GM18867 (cell line): Measurements from ENCODE around the gene TXNDC2.
"Not testable (repeated sequence)": the region's sequence is repeated elsewhere in the genome, so short reads cannot be mapped to it uniquely, and the experiment has no call there.

ENCODE experiments used
- ATAC-seq: cut with Tn5 transposase; IDR thresholded peaks from one replicate; pipeline ENCODE4 v1.9.1; 2021; ENCODE audit warnings: mild to moderate bottlenecking, moderate library complexity; ENCODE audit not compliant: unreplicated experiment

Gene TXNDC2

DNA sequence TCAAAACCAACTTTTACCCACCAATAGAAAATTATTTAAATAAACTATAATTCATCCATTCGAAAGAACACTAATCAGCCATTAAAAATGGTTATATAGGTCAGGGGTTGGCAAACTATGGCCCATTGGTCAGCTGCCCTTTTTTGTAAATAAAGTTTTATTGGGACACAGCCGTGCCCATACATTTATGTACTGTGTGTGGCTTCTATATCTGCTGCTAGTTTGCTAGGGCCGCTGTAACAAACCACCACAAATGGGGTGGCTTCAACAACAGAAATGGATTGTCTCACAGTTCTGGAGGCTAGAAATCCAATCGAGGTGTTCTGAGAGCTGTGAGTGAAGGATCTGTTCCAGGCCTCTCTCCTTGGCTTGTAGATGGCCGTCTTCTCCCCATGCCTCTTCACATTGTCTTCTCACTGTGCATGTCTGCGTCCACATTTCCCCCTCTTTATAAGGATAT is 7.0 kb upstream of the TXNDC2 start:
- no peak for ATAC-seq

DNA sequence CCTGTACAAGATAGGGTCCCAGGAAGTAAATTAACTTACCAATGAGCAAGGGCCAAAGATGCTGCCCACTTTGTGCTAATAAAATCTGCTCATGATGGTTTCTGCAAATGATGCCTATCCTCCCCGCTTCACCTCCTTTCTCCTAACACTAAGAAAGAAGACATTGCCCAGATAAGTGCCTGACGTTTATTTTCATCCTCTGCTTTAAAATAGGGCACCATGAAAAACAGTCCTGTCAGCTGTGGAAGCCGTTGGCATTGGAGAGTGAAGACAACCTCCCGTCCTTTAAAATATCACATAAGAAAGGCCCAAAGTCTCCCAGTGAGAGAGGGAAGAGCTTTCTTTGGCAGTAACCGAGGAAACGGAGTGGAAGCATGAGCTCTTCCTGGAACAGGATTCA is 1.7 kb upstream of the TXNDC2 start:
- no peak for ATAC-seq

DNA sequence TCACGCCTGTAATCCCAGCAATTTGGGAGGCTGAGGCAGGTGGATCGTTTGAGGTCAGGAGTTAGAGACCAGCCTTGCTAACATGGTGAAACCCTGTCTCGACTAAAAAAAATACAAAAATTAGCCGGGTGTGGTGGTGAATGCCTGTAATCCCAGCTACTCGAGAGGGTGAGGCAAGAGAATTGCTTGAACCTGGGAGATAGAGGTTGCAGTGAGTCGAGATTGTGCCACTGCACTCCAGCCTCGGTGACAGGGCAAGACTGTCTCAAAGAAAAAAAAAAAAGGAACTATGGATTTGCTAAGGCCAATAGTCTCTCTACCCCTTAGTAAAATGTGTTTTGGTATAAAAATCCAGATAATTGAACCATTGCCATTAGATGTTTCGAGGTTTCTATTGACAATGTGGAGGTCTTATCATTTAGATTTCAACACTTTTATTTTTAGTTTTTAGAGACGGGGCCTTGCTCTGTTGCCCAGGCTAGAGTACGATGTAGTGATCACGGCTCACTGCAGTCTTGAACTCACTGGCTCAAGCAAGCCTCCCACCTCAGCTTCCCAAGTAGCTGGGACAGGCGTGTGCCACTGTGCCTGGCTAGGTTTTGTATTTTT is 1.1 kb upstream of the TXNDC2 start:
- no peak for ATAC-seq

DNA sequence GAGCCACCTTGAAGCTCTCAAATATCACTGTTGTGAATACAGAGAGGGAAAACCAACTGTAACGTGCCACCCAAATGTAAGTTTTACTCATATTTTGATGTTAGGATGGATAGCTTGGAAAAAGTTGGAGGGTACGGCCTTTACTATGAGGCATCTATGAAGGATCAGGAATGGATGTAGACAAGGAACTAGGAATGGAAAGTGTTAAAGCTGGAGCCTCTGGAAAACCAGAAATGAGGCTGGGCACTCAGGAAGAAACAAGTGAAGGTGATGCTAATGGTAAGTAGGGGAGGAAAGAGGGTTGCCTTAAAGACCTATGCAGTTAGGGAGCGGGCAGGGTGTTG is 204 bp downstream of the TXNDC2 start:
- no peak for ATAC-seq

DNA sequence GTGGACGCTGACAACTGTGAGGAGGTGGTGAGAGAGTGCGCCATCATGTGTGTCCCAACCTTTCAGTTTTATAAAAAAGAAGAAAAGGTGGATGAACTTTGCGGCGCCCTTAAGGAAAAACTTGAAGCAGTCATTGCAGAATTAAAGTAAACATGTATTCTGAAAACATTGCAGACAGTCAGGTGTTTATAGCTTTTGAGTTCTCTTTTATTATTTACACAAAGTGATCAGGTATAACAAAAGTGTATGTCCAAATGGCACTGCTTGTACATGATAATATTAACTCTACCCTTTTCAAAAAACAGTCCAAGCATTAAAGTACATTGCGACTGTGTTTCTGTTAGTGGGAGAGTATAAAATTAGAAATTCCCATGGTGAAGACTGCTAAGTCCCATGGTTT is 2.2 kb downstream of the TXNDC2 start:
- no peak for ATAC-seq

DNA sequence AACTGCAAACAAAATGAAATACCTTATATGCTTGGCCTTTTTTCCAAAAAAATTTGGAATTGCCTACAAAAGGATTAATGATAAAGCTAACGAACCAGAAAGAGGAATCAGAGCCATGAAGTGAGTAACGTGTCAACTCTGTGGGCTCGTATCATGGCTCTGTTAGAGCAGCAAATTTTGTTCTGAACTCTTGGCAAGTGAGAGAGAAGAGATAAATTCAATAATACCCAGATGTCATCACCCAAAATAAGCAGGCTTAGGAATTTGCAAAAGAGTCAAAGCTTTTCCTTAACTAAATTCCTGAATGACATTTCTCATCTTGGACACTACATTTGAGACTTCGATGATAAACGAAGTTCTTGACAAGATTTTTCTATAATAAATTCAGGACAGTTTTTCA is 4.4 kb downstream of the TXNDC2 start:
- ATAC-seq: no peak

DNA sequence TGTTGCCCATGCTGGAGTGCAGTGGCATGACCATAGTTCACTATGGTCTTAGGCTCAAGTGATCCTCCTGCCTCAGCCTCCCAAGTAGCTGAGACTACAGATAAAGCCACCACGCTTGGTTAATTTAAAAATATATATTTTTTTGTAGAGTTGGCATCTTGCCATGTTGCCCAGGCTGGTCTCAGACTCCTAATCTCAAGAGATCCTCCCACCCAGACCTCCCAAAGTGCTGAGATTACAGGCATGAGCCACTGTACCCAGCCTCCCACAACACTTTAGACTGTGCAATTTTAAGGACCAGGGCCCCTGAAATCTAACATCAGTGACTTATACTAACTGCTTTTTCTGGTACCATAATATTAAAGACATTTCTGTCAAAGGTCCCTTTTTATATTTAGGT is 5.2 kb downstream of the TXNDC2 start:
- ATAC-seq: no peak

DNA sequence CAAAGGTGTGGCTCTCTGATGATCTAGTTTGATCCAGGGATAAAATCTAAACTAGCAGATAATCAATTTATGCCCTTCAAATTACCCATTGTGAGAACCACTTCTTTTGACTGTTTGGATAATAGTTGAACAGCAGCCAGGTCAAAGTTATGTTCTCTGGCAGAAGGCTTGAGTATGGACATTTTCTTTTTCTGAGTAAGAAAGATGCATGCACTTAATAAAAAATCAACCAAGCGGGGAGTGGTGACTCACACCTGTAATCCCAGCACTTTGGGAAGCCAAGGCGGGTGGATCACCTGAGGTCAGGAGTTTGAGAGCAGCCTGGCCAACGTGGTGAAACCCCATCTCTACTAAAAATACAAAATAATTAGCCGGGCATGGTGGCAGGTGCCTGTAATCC is 5.7 kb downstream of the TXNDC2 start:
- ATAC-seq: not testable (repeated sequence)

DNA sequence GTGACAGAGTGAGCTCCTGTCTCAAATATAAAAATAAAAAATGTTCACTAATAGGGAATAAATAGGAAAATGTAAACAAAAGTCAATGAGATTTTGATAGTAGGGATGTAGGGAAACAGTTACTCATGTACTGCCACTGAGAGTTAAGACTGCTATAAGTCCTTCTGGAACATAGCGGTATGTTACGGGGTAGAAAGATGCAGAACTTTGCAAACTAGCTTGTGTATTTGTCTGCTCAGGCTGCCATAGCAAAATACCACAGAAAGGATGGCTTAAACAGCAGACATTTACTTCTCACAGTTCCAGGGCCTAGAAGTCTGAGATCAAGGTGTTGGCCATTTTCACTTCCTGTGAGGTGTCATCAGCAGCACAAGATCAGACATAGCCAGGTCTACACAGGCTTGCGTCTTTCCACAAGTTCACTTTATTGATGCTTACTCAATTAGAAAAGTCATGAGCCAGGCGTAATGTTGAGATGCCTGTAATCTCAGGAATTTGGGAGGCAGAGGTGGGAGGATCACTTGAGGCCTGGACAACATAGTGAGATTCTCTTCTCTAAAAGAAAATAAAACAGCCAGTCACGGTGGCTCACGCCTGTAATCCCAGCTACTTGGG is 8.8 kb downstream of the TXNDC2 start:
- no peak for ATAC-seq

DNA sequence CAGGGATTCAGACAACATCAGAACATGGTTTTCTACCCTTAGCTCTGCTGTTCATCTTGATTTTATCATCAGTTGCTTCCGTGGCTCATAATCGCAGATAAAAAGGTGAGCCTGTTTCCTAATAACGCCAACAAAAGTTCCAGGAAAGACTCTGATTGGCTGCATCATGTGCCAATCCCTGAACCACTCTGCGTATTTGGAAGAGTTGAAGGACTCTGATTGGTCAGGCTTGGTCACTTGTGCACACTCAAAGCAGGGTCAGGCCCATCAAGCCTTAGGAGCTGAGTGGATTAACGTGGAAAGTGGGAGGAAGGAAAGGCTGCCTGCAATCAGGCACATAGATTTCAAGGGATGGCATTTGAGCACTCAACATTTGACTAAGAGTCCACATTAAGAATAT is 11.4 kb downstream of the TXNDC2 start:
- ATAC-seq: no peak

DNA sequence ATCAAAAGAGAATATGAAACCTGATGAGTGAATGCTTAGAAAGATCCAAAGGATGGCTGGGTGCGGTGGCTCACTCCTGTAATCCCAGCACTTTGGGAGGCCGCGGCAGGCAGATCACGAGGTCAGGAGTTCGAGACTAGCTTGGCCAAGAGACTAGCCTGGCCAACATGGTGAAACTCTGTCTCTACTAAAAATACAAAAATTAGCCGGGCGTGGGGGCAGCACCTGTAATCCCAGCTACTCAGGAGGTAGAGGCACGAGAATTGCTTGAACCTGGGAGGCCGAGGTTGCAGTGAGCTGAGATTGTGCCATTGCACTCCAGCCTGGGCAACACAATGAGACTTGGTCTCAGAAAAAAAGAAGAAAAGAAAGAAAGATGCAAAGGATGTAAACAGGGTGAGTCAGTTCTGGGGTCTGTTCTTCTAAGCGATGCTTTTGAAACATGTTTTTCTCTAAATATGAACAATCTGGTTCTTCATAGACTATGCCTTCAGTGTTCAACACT is 12.1 kb downstream of the TXNDC2 start:
- not testable (repeated sequence) for ATAC-seq

DNA sequence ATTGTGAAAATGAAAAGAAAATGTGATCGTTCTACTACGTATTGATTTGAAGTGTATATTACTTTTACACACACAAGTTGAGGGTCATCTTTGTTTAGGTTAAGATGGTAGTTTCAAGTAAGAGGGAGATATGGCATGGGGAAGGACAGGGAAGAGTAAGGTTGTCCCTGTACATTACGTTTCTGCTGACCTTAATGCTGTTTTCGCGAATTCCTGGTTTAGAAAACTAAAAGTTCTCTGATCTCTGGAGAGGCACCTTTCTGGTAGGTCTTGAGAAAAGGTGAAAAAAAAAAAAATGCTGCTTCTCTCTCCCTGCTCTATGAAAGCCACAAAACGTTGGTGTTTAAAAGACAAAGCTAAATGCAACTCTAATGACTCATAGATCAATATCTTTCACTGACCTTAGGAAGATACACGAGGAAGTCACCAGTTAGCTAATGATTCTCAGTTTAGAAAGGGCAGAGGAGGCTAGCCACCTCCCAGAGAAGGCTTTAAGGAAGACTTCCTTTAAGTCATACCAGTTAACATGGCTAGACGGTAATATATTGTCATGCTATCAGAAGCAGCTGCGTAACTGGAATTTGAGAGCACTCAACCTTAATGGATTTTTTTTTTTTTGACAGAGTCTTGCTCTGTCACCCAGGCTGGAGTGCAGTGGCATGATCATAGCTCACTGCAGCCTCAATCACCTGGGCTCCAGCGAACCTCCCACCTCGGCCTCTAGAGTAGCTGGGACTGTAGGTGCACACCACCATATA is 13.2 kb downstream of the TXNDC2 start:
- no peak for ATAC-seq

DNA sequence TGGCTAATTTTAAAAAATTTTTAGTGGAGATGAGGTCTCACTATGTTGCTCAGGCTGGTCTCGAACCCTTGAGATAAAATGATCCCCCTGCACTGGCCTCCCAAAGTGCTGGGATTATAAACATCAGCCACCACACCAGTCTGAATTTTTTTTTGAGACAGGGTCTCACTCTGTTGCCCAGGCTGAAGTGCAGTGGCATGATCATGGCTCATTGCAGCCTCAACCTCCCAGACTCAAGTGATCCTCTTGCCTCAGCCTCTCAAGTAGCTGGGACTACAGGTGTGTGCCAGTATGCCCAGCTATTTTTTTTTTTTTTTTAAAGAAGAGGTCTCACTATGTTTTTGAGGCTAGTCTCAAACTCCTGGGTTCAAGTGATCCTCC is 13.8 kb downstream of the TXNDC2 start:
- not testable (repeated sequence) for ATAC-seq

DNA sequence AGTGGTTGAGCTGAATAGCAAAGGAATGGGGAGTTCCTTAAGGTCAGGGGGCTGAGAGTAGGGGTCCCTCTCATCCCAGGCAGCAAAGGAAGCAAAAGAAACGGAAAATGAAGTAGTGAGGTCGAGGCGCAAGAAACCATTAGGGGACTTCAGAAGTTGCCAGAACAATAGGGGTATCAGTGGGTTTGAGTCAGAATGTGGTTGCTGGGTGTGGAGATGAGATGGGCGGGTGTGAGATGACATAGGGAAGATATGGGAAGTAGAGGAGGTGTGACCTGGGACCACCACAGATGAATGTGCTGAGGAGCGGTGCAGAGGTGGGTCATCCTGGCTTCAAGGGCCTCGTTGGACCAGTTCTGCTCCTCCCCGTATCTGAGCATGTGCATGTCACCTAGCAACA is 14.9 kb downstream of the TXNDC2 start:
- ATAC-seq: no peak

DNA sequence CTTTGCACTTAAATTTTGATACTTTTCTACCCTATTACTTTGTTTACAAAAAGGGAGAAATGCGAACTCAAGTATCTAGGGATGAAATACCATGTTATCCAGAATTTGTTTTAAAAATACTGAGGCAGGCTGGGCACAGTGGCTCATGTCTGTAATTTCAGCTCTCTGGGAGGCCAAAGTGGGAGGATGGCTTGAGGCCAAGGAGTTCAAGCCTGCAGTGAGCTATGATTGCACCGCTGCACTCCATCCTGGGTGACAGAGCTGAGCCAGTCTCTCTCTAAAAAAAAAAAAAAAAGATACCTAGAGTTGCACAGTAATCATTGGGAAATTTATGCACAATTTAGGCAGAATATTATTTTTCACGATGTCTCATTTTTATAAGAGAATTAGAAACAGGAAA is 15.6 kb downstream of the TXNDC2 start:
- ATAC-seq: no peak

DNA sequence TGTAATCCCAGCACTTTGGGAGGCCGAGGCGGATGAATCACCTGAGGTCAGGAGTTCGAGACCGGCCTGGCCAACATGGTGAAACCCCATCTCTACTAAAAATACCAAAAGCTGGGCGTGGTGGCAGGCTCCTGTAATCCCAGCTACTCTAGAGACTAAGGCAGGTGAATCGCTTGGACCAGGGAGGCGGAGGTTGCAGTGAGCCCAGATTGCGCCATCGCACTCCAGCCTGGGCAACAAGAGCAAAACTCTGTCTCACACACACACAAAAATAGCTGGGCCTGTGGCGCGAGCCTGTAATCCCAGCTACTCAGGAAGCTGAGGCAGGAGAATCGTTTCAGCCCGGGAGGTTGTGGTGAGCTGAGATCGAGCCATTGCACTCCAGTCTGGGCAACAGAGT is 16.5 kb downstream of the TXNDC2 start:
- not testable (repeated sequence) for ATAC-seq

DNA sequence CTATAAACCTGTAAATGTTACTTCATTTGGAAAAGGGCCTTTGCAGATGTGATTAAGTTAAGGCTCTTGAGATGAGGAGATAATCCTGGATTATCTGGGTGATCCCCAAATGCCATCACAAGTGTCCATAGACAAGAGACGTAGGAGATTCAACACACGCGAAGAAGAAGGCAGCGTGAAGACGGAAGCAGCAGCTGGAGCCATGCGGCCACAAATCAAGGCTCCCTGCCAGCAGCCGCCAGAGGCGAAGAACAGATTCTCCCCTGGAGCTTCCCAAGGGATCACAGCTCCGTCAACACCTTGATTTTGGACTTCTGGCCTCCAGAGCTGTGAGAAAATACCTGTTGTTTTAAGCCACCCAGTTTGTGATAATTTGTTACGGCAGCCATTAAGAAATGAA is 17.1 kb downstream of the TXNDC2 start:
- ATAC-seq: no peak

DNA sequence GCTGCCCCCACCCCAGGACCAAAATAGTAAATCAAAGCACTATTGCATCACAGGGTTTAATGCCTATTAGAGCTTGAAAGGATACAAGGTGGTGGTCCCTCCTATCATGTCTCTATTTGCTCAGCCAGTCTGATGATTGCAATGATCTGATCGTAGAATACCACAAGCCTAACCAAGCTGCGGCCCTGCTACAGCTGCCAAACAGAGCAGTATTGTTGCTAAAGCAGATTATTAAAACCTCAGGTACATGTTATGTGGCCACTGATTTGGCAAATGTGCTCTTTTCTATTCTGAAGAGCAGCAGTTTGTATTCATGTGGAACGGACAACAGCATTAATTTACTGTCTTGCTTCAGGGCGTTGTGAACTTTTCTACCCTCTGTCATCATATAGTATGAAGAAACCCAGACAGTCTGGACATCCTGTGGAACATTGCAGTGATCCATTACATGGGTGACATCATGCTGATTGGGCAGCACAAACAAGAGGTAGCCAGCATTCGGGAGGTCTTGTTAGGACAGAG is 19.7 kb downstream of the TXNDC2 start:
- no peak for ATAC-seq

DNA sequence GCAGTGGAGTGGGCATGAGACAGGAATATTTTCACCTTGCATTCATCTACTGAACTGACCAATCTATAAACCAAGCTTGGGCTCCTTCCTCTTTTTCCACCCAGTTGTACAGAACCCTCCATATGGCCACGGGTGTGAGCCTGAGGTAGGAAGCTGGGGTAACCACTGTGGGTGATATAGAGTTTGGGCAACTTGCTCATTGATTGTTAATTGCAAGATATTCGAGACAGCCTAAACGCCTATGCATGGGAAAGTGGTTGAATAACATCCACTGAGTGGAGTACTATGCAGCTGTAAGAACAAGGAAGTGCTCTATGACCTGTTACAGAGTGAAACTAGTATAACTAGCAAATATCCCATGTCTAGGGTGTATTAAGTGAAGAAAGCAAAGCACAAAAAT is 20.7 kb downstream of the TXNDC2 start:
- no peak for ATAC-seq

DNA sequence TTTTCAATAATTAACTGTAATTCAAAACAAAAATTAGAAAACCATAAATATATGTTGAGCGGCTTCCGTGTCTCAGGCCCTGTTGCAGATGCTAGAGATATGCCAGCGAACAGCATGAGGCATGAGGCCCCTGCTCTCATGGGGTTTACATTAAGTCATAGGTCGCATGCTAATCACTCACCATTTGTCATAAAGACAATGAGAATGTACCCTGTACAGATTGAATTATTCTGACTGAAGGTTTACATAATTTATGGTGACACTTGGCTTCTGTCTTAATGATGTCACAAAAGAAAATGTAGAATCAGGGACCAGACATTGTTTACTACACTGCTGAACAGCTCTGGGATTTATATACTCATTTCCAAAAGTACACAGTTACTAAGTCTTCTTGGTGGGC is 22.1 kb downstream of the TXNDC2 start:
- no peak for ATAC-seq

DNA sequence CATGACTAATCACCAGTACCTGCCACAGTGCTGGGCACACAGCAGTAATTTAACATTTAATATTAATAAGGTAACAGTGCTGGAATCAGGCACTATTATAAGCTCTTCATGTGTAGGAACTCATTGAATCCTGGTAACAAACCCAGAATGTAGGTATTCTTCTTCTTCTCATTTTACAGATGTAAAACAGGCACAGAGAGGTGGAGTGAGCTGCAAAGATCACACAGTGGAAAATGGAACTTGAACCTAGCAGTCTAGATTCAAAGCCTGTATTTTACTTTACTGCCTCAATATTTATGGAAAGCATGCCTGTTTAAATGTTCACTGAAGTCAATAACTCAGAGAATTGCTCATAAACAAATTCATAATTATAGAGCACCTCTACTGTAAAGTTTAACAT is 24.3 kb downstream of the TXNDC2 start:
- ATAC-seq: no peak

DNA sequence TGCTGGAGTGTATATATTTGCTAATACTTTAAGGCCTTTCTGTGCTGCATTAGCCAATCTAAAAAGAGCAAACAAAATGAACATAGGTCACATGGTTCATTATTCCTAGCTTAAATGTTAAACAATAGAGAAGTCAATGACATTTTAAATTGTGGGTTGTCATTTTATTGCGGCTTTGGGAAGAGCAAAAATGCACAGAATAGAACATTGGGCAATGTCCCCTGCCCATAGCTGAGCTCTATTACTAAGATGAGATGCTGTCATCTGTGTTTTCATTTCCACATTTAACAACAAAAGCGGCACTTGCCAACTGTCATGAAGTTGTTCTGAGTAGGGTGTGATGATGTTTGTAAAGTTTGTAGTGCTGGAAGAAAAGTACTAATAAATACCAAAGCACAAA is 24.9 kb downstream of the TXNDC2 start:
- ATAC-seq: no peak
